Suprapubic skin (tissue), 4 donors: ENCODE measurements around the gene C2CD4C.
"Not testable (repeated sequence)": the region's sequence is repeated elsewhere in the genome, so short reads cannot be mapped to it uniquely, and the experiment has no call there.

Source experiments
- CTCF ChIP-seq, 2 donors: fragments of 200-600 bp in 1 of 2; fragments of 450-650 bp in 1 of 2; sonication (generic) in 1 of 2; IDR thresholded peaks; one replicate each; pipeline ENCODE4 v1.5.1; 2016 to 2019; ENCODE audit warnings: antibody characterized with exemption in 2 of 2, mild to moderate bottlenecking in 1 of 2, moderate library complexity in 1 of 2
- POLR2A ChIP-seq, 2 donors: fragments of 450-650 bp; IDR thresholded peaks; one replicate each; pipeline ENCODE4 v1.6.1; 2017; ENCODE audit warnings: antibody characterized with exemption in 2 of 2, mild to moderate bottlenecking in 2 of 2, moderate library complexity in 2 of 2
- POLR2AphosphoS5 ChIP-seq, 3 donors: sonication (generic); formaldehyde crosslinking; IDR thresholded peaks; one replicate each; pipeline ENCODE4 v1.6.1; 2017; ENCODE audit warnings: antibody characterized with exemption in 3 of 3

DNA sequence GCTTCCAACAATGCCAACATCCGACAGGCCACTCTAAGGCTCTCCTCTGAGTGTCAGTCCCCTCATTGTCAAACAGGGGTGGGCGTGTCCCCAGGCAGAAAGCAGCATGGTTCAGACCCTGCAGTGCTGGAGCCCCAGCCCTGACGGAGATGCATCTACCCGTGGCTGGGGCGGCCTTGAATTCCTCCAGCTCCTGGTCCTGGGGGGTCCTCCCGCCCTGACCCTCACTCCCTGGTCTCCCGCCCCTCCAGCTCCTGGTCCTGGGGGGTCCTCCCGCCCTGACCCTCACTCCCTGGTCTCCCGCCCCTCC lies 13.9 kb upstream of the C2CD4C start:
- TF ChIP-seq CTCF, POLR2AphosphoS5, POLR2A (IDR thresholded peaks at IDR 0.05): not testable (repeated sequence)
